ENCODE measurements around the gene DEFB129. TPM values are rescaled to one million over a fixed set of nuclear protein-coding genes. Genes with fewer than 3 reads are reported as not detected.
A peak's percentile ranks its signal among the peaks of the same experiment; 100 is the strongest.

DEFB129 gene
- total RNA-seq, 4 donors from 2014 or later: not detected

DNA sequence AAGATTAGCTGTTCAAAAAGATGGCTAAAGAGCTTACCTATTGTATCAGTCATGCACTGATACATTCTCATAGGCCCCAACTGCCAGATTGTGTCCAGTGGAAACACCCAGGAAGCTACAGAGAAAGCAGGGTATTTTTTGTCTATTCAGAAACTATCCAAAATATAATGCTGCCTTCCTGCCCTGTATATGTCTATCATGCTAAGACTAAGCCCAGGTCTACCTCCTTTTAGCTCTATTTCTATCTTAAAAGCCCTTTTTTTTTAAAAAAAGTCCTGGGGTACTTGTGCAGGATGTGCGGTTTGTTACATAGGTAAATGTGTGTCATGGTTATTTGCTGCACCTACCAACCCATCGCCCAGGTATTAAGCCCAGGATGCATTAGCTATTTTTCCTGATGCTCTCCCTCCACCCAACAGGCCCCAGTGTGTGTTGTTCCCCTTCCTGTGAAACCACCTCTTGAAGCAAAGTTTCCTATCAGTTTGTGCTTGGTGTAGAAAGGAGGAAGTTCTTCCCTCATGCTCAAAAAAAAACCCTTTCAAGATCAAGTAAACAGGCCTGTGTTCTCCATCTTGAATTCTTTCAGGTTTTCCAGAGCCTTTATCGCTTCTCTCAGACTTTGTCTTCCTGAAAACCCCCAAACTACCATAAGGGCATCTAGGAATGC lies 514 bp downstream of the DEFB129 start:
- no peak for TF ChIP-seq POLR2A (IDR thresholded peaks at IDR 0.05)
- TF ChIP-seq, protein P1, sequence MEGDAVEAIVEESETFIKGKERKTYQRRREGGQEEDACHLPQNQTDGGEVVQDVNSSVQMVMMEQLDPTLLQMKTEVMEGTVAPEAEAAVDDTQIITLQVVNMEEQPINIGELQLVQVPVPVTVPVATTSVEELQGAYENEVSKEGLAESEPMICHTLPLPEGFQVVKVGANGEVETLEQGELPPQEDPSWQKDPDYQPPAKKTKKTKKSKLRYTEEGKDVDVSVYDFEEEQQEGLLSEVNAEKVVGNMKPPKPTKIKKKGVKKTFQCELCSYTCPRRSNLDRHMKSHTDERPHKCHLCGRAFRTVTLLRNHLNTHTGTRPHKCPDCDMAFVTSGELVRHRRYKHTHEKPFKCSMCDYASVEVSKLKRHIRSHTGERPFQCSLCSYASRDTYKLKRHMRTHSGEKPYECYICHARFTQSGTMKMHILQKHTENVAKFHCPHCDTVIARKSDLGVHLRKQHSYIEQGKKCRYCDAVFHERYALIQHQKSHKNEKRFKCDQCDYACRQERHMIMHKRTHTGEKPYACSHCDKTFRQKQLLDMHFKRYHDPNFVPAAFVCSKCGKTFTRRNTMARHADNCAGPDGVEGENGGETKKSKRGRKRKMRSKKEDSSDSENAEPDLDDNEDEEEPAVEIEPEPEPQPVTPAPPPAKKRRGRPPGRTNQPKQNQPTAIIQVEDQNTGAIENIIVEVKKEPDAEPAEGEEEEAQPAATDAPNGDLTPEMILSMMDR (IDR thresholded peaks at IDR 0.05): no peak
- TF ChIP-seq EP300 (IDR thresholded peaks at IDR 0.05; ENCODE audit: low read depth): no peak
- no peak for TF ChIP-seq POLR2AphosphoS5 (IDR thresholded peaks at IDR 0.05)
- H3K4me1 ChIP-seq: no peaks in the 10 kb centered on the region
- in situ Hi-C loops (cut with MboI; ENCODE audit: low pct_ligation_motif_present in 1 of 4, low pct_unique_long_range_greater_than_20kb in 1 of 4, low sequenced_read_pairs in 3 of 4) (no loop called here), intact Hi-C loops (cut with DNase I; ENCODE audit: low total_unique reads) (no loop called here)
- WGBS, 2 donors (ENCODE audit: low coverage in 1 of 2): 66 to 68% methylated on average over 3 of the region's 3 CpGs
- H3K4me3 ChIP-seq: no peak overlapping the region
- H3K36me3 ChIP-seq: no peaks in the 10 kb centered on the region
- no peaks in the 10 kb centered on the region for H3K9me3 ChIP-seq
- H3K27ac ChIP-seq: no peak overlapping the region
- no peak for DNase-seq
- H3K27me3 ChIP-seq: peaks cover 6% of the 10 kb centered on the region

DNA sequence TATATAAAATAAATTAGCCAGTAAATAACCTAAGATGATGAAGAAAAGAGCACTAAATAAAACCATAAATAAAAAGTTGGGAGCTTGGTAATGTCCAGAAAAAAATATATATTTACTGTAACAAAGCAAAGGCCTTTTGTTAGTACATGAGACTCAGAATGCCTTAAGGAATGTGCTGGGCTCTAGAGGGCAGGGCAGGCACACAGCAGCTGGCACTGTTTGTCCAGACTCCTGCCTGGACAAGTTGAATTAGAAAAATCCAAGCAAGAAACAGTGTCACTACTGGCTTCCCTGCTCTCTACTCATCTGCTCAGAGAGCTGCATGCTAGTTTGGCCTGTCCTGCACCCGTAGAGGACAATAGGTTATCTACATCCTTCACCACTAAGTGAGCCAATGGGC lies 8.8 kb downstream of the DEFB129 start:
- no peaks in the 10 kb centered on the region for H3K27me3 ChIP-seq
- TF ChIP-seq POLR2A (IDR thresholded peaks at IDR 0.05) (no peak), POLR2AphosphoS5 (IDR thresholded peaks at IDR 0.05) (no peak), EP300 (IDR thresholded peaks at IDR 0.05; ENCODE audit: low read depth) (no peak)
- TF ChIP-seq, protein P1 (IDR thresholded peaks at IDR 0.05): no peak
- no peak overlapping the region for H3K27ac ChIP-seq
- intact Hi-C loops (cut with DNase I; ENCODE audit: low total_unique reads): no loop called here
- H3K4me1 ChIP-seq: peaks cover 0 to 3% (median 0%) of the 10 kb centered on the region in 4 donors
- H3K9me3 ChIP-seq: no peaks in the 10 kb centered on the region
- in situ Hi-C loops (cut with MboI; ENCODE audit: low pct_ligation_motif_present in 1 of 4, low pct_unique_long_range_greater_than_20kb in 1 of 4, low sequenced_read_pairs in 3 of 4): no loop called here
- no peaks in the 10 kb centered on the region for H3K36me3 ChIP-seq
- no peak for DNase-seq
- H3K4me3 ChIP-seq: no peak overlapping the region
- WGBS, 2 donors (ENCODE audit: low coverage in 1 of 2): 86% methylated on average over 1 of the region's 1 CpG; no CpG with 5 or more reads in 1 of the 2 donors

DNA sequence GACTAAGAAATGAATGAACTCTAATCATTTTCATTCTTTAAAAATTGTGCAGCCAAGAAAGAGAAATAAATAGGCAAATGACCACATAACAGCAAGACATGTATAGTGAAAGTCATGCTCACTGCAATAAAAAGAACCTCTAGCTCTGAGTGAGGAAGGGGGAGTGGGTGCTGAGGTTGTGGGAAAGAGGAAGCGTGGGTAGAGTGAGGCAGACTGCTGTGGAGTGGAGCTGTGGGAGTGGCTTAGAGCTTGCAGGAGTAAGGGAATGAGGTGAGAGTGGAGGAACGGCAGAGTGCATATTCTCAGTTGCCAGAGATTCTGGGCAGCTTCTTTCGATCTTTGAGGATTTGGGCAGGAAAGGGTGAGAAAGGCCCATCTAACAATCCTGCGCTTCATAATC lies 10.4 kb downstream of the DEFB129 start:
- 26 to 55% methylated on average over 4 of the region's 4 CpGs for WGBS, 2 donors (ENCODE audit: low coverage in 1 of 2)

DNA sequence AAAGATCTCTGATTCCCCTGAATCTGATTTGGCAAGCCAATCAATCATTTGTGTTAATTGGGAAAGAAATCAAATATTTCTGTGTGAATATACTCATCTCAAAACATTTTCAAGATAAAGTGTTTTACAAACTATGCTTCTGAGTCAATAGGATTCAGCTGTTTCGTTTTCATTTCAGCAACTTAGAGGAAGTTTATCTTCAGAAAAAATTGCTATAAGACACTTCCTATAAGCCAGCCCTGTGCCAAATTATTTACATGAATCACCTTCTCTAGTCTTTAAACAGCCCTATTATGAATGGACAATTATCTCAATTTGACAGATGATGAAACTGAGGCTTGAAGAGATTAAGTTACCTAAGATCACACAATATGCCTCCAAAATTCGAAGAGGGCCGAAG lies 10.9 kb downstream of the DEFB129 start:
- TF ChIP-seq POLR2A (IDR thresholded peaks at IDR 0.05): no peak
- TF ChIP-seq EP300 (IDR thresholded peaks at IDR 0.05; ENCODE audit: low read depth): no peak
- TF ChIP-seq, protein P1 (IDR thresholded peaks at IDR 0.05): no peak
- TF ChIP-seq POLR2AphosphoS5 (IDR thresholded peaks at IDR 0.05): no peak
- Histone ChIP-seq H3K27ac (no peak overlapping the region), H3K27me3 (peaks cover 16% of the 10 kb centered on the region), H3K4me1 (peaks cover 0 to 3% (median 0%) of the 10 kb centered on the region in 4 donors), H3K36me3 (no peaks in the 10 kb centered on the region), H3K9me3 (no peaks in the 10 kb centered on the region), H3K4me3 (no peak overlapping the region)
- in situ Hi-C loops (cut with MboI; ENCODE audit: low pct_ligation_motif_present in 1 of 4, low pct_unique_long_range_greater_than_20kb in 1 of 4, low sequenced_read_pairs in 3 of 4) (no loop called here), intact Hi-C loops (cut with DNase I; ENCODE audit: low total_unique reads) (no loop called here)
- WGBS, 2 donors (ENCODE audit: low coverage in 1 of 2): 63 to 66% methylated on average over 3 of the region's 3 CpGs
- DNase-seq: no peak

More for the DNA sequence above, 10.4 kb downstream of the DEFB129 start:
- Histone ChIP-seq H3K4me3 (no peak overlapping the region), H3K27ac (no peak overlapping the region), H3K36me3 (no peaks in the 10 kb centered on the region), H3K27me3 (peaks cover 11% of the 10 kb centered on the region), H3K9me3 (no peaks in the 10 kb centered on the region), H3K4me1 (peaks cover 0 to 3% (median 0%) of the 10 kb centered on the region in 4 donors)
- in situ Hi-C loops (cut with MboI; ENCODE audit: low pct_ligation_motif_present in 1 of 4, low pct_unique_long_range_greater_than_20kb in 1 of 4, low sequenced_read_pairs in 3 of 4): no loop called here
- intact Hi-C loops (cut with DNase I; ENCODE audit: low total_unique reads): no loop called here
- TF ChIP-seq, protein P1 (IDR thresholded peaks at IDR 0.05): no peak
- TF ChIP-seq POLR2A (IDR thresholded peaks at IDR 0.05) (no peak), EP300 (IDR thresholded peaks at IDR 0.05; ENCODE audit: low read depth) (no peak), POLR2AphosphoS5 (IDR thresholded peaks at IDR 0.05) (no peak)
- peak; percentile 12 for DNase-seq

Measured in transverse colon (tissue), 4 donors.